Measurements from ENCODE around the gene VSTM2L.

Gene VSTM2L

GRCh38 chr20:37878835-37879599, 23.9 kb upstream of the VSTM2L start:
- no peak for DNase-seq (ENCODE audit: low spot score)

DNA sequence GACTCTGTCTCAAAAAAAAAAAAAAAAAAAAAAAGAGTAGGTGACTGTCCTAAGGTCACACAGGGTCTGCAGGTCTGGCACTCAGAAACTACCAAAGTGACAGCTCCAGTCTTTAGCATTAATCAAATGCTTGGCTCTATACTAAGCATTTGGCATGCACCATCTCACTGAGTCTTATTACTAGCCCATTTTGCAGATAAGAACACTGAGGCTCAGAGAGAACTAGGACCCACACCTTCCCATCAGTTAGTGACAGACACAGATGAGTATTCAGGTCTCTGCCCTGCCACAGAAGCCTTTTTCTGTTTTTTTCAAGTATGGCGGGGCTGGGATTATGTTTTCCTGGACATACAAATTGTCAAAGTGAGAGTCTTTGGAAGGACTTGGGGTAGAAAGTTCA, 23.1 kb upstream of the VSTM2L start:
- no peak for DNase-seq (ENCODE audit: low spot score)

- no peak for DNase-seq (ENCODE audit: low spot score)
Observed at GRCh38 chr20:37880726-37881591, 22.0 kb upstream of the VSTM2L start.

- DNase-seq (ENCODE audit: low spot score) = no peak
Observed at GRCh38 chr20:37881601-37882343, 21.2 kb upstream of the VSTM2L start.

GRCh38 chr20:37882961-37883712, 19.8 kb upstream of the VSTM2L start:
- no peak for DNase-seq (ENCODE audit: low spot score)

DNA sequence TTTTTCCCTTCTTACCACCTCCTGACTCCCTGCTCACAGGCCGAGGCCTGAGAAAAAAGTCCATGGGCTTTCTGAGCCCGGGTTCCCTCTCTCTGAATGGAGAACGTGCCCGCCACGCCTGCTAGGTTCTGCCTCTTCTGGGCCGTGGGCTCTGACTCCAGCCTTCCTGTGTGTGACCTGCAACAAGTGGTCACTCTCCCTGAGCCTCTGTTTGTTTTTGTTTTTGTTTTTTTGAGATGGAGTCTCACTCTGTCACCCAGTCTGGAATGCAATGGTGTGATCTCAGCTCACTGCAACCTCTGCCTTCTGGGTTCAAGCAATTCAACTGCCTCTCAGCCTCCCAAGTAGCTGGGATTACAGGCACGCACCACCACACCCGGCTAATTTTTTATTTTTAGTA, 17.9 kb upstream of the VSTM2L start:
- DNase-seq (ENCODE audit: low spot score) = no peak

DNA sequence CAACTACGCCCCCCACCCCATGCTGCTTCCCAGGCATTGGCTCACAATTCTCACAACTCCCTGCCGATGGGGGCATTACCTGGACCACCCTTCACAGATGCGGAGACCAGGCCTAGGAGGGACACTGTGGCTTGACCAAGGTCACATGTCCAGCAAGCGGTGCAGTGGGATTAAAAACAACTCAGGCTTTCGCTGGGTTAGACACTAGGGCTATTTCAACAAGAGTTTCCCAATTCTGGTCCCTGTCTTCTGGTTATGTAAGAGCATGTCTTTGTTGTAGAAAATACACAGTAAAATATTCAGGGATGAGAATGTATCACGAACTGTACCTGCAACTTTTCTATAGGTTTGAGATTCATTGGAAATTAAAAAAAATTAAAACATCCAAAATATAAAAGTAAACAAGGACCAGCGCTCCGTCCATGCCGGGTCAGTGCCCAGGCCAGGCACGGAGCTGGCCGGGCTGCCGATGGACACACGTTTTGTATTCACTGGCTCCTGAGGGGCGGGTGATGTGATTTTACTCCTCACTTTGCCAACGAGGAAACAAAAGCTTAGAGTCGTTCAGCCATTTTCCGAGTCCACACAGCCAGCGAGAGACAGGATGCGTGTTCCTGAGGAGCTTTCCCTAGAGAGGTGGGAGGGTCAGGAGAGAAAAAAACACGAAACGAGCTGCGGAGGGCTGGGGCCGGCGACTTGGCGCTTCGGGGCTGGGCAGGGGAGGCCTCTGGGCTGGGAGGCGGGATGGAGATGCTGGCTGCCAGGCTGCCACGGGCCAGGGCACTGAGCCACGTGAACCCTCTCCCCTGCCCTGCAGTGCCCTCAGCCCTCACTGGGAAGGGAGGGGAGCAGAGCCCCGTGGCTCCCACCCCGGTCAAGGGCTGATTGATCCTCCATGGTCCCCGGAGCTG, 17.1 kb upstream of the VSTM2L start:
- no peak for DNase-seq (ENCODE audit: low spot score)

- no peak for DNase-seq (ENCODE audit: low spot score)
Observed at GRCh38 chr20:37886851-37887297, 16.1 kb upstream of the VSTM2L start.

GRCh38 chr20:37888641-37889040, 14.3 kb upstream of the VSTM2L start:
- DNase-seq (ENCODE audit: low spot score) = no peak

DNA sequence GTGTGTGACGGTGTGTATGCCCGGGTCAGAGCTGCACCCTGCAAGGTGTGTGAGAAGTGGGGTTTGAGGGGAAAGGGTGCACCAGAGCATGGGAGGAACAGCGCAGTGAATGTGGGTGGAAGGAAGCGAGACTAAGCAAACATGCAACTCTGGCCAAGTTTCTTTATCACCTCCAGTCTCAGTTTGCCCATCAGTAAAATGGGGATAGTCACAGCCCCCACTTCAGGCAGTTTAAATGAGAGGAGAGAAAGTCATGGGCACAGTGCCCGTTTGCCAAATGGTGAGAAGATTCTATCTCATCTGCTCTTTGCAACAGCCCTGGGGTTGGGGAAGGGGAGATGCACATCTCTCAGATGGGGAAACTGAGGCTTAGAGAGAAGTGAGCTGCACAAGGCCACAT, 12.8 kb upstream of the VSTM2L start:
- DNase-seq (ENCODE audit: low spot score) = no peak

GRCh38 chr20:37890643-37891042, 12.3 kb upstream of the VSTM2L start:
- no peak for DNase-seq (ENCODE audit: low spot score)

DNA sequence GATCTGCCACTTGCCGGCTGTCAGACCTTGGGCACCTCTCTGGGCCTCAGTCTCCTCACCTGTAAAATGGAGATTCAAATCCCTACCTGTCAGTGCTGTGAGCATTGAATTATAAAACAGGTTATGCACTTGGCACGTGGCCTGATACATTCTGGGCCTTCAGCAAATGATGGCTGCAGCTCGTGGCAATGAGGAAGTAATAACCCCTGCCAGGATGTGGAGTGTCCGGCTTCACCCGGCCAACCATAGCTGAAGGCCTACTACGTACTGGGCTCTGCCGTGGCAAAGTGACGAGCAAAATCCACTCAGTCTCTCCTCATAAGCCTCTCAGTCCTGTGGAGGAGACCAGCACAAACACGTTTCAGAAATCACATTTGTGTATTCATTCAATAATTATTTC, 10.9 kb upstream of the VSTM2L start:
- no peak for DNase-seq (ENCODE audit: low spot score)

GRCh38 chr20:37893566-37894241, 9.2 kb upstream of the VSTM2L start:
- DNase-seq (ENCODE audit: low spot score) = no peak

DNA sequence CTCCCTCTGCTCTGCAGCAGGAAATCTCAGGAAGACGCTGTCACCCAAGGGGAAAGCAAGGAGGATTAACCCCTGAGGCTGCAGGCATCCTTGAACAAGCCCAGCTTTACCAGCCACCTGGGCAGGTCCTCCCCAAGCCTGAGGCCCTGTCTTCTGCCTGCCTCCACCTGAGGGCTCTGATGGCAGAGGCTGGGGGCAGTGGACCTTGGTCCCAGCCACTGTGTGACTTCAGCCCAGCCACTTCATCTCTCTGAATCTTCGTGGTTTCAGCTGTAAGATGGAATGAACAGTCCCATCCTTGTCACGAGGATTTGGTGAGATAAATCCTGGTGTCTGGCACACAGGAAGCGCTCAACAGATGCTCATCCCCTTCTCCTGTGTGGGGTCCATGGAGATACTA, 8.5 kb upstream of the VSTM2L start:
- DNase-seq (ENCODE audit: low spot score) = no peak

- DNase-seq (ENCODE audit: low spot score) = no peak
Observed at GRCh38 chr20:37895166-37895565, 7.8 kb upstream of the VSTM2L start.

DNA sequence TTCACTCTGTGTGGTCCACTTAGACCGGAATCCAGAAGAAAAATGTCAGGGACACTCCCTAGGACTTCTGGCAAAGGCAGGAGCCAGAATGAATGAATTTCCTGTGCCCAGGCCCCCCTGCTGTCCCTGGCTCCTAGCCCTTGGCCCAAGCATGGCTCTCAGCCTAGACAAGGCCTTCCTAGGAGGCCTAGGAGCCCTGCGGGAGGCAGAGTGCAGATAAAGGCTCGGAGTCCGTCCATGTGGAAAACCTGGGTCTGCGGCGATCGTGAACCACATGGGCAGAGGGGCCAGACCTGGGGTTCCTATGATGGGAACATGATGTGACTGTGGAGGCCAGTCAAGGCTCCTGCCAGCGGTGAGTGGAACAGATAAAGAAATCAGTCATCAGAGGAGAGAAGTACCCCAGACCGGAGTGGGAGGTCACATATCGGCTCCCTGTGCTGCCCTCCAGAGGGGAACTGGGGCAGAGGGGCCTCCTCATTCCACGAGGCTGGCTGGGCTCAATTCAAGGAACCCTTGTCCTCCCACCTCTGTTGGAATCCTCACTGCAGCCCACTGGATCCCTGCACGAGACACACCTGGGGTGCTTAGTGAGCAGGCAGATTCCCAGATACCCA, 5.9 kb upstream of the VSTM2L start:
- DNase-seq (ENCODE audit: low spot score) = no peak

- no peak for DNase-seq (ENCODE audit: low spot score)
Observed at GRCh38 chr20:37898233-37899104, 4.5 kb upstream of the VSTM2L start.

DNA sequence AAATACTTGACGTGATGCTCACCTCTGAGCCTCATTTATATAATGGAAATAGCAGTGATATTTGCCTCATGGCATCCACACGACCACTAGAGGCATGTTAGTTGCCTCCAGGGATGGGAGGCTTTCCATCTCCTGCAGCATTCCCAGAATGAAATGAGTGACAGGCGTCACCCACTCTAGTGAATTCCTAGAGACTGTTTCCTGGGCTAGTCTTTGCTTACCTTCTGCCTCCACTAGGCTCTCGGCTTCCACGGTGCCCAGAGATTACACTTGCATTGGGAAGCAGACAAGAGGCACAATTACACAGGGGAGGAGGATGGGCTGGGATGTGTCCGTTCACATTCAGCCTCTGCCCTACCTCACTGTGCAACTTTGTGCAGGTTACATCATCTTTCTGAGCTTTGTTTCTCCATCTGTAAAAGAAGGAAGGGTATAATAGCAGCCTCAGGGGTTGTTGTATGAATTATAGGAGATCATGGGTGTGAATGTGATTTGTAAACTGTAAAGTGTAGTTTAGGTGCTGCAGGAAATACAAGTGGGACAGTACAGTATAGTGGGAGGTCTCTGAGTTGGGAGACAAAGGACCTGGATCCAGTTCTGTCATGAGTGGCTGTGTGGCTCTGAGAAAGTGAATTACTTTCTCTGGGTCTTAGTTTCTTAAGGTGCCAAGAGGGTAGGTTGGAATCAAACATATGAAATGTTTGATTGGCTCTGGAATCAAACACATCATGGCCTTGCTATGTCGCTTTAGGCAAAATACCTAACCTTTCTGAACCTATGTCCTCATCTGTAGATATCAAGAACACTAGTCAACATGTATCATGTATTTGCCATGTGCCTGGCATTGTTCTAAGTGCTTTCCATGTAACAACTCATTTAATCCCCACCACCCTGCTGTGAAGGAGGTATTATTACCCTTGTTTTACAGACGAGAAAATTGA, 3.6 kb upstream of the VSTM2L start:
- no peak for DNase-seq (ENCODE audit: low spot score)
